Activated CD4-positive, alpha-beta memory T cell treated with anti-CD3 and anti-CD28 coated beads, Interleukin-2, amount 10 ng/mL, durations not matched to agents 7 days and 5 days (primary cell): Measurements from ENCODE around the gene DNAH2. TPM values are rescaled to one million over a fixed set of nuclear protein-coding genes. Genes with fewer than 3 reads are reported as not detected.
"Not testable (repeated sequence)": the region's sequence is repeated elsewhere in the genome, so short reads cannot be mapped to it uniquely, and the experiment has no call there.

Experiments
- CTCF ChIA-PET: fragments of 350-600 bp; sonication (Branson Sonifier 250); formaldehyde crosslinking; loops from one replicate; lab custom pipeline; 2021; ENCODE audit warnings: antibody characterized with exemption, inconsistent platforms; lab: Charles Lee
- POLR2A ChIA-PET: fragments of 350-600 bp; sonication (Branson Sonifier 250); formaldehyde crosslinking; loops from one replicate; lab custom pipeline; 2021; ENCODE audit warnings: antibody characterized with exemption; lab: Charles Lee
- DNase-seq: peaks from one replicate; pipeline ENCODE4 v3.0.0-alpha.2; 2020
- H3K27ac Mint-ChIP-seq: one replicate; pipeline ENCODE4 v1.8.0; 2021; ENCODE audit warnings: mild to moderate bottlenecking, mixed read lengths
- H3K27me3 Mint-ChIP-seq: one replicate; pipeline ENCODE4 v1.8.0; 2021; ENCODE audit warnings: mixed read lengths
- H3K36me3 Mint-ChIP-seq: one replicate; pipeline ENCODE4 v1.8.0; 2021; ENCODE audit warnings: low read depth, mixed read lengths
- H3K4me1 Mint-ChIP-seq: one replicate; pipeline ENCODE4 v1.8.0; 2021; ENCODE audit warnings: mixed read lengths
- H3K4me3 Mint-ChIP-seq: one replicate; pipeline ENCODE4 v1.8.0; 2021; ENCODE audit warnings: mild to moderate bottlenecking, mixed read lengths
- H3K9me3 Mint-ChIP-seq: one replicate; pipeline ENCODE4 v1.8.0; 2021; ENCODE audit warnings: mixed read lengths
- total RNA-seq, 2 experiments: library from RNA; stranded (reverse); gene quantifications; one replicate each; pipeline ENCODE4 v1.2.3, GENCODE V29; 2021

DNAH2 gene
- total RNA-seq, 2 experiments from 2014 or later, result not detected

- H3K4me1 Mint-ChIP-seq, result peaks cover 17% of the 10 kb centered on the region
- H3K36me3 Mint-ChIP-seq, result peaks cover 6% of the 10 kb centered on the region
- H3K27ac Mint-ChIP-seq, result no peak overlapping the region
- H3K4me3 Mint-ChIP-seq, result no peak overlapping the region
- peak; percentile 54 for DNase-seq
- CTCF ChIA-PET, result interaction anchor here (0.7 to 2.3 kb wide), 13 partner anchors 9 to 186 kb away, joined by 3 to 24 read pairs (median 6); partner anchors contain the start of genes KDM6B, RNF227 and TP53
- no peaks in the 10 kb centered on the region for H3K27me3 Mint-ChIP-seq
- POLR2A ChIA-PET, result interaction anchor here (0.6 to 3.1 kb wide), 13 partner anchors 11 to 272 kb away, joined by 3 to 32 read pairs (median 4); partner anchors contain the start of genes CHD3, CNTROB, KDM6B and TP53
- no peaks in the 10 kb centered on the region for H3K9me3 Mint-ChIP-seq
Measured at GRCh38 chr17:7856011-7856810, 138.7 kb downstream of the DNAH2 start.

- DNase-seq, result peak; percentile 97
- H3K4me3 Mint-ChIP-seq, result no peak within 1 kb of the TSS
- H3K9me3 Mint-ChIP-seq, result no peaks in the 10 kb centered on the region
- peaks cover 8% of the 10 kb centered on the region for H3K4me1 Mint-ChIP-seq
- CTCF ChIA-PET, result interaction anchor here (0.6 to 2.3 kb wide), 26 partner anchors 8 to 554 kb away, joined by 3 to 24 read pairs (median 4); partner anchors contain the start of genes ALOX12B, KDM6B, RNF227 and TP53
- H3K36me3 Mint-ChIP-seq, result peaks cover 6% of the 10 kb centered on the region
- POLR2A ChIA-PET, result interaction anchor here (0.6 to 3.1 kb wide), 21 partner anchors 11 to 453 kb away, joined by 3 to 32 read pairs (median 4); partner anchors contain the start of genes CHD3, CNTROB, KDM6B and RNF227
- no peaks in the 10 kb centered on the region for H3K27me3 Mint-ChIP-seq
- H3K27ac Mint-ChIP-seq, result no peak within 1 kb of the TSS
Measured at GRCh38 chr17:7856811-7857712, 139.5 kb downstream of the DNAH2 start, which contains the start of gene NAA38. TSS of gene NAA38 (minus strand) at chr17:7857559. CDS start at chr17:7857463, 96 bp downstream.

- no peak within 1 kb of the TSS for H3K27ac Mint-ChIP-seq
- DNase-seq, result peak; percentile 92
- H3K4me3 Mint-ChIP-seq, result no peak within 1 kb of the TSS
- ChIA-PET CTCF (interaction anchor here (0.6 to 6.7 kb wide), 24 partner anchors 7 to 261 kb away, joined by 3 to 81 read pairs (median 4); partner anchors contain the start of genes ALOX12B, CNTROB, KDM6B and RNF227), POLR2A (interaction anchor here (0.6 to 3.1 kb wide), 17 partner anchors 10 to 454 kb away, joined by 3 to 32 read pairs (median 5); partner anchors contain the start of genes CHD3, CNTROB, KDM6B and RNF227)
- H3K9me3 Mint-ChIP-seq, result no peaks in the 10 kb centered on the region
- H3K4me1 Mint-ChIP-seq, result peaks cover 4% of the 10 kb centered on the region
- no peaks in the 10 kb centered on the region for H3K27me3 Mint-ChIP-seq
- H3K36me3 Mint-ChIP-seq, result peaks cover 4% of the 10 kb centered on the region
Measured at GRCh38 chr17:7857713-7858521, 140.4 kb downstream of the DNAH2 start, which contains the start of gene CYB5D1. TSS of gene CYB5D1 (plus strand) at chr17:7858003. CDS start at chr17:7858135, 132 bp downstream.

GRCh38 chr17:7858522-7858810 lies 140.9 kb downstream of the DNAH2 start:
- H3K27ac Mint-ChIP-seq, result no peak overlapping the region
- H3K27me3 Mint-ChIP-seq, result no peaks in the 10 kb centered on the region
- CTCF ChIA-PET, result interaction anchor here (1.3 to 6.7 kb wide), 4 partner anchors 24 to 130 kb away, joined by 3 to 81 read pairs (median 5); partner anchors contain the start of genes CNTROB and TRAPPC1
- H3K4me3 Mint-ChIP-seq, result no peak overlapping the region
- peaks cover 4% of the 10 kb centered on the region for H3K36me3 Mint-ChIP-seq
- H3K4me1 Mint-ChIP-seq, result peaks cover 4% of the 10 kb centered on the region
- POLR2A ChIA-PET, result no interaction called here
- no peaks in the 10 kb centered on the region for H3K9me3 Mint-ChIP-seq
- DNase-seq, result peak; percentile 61

- Mint-ChIP-seq H3K27me3 (no peaks in the 10 kb centered on the region), H3K27ac (no peak overlapping the region), H3K4me3 (no peak overlapping the region), H3K4me1 (peaks cover 1% of the 10 kb centered on the region), H3K36me3 (peaks cover 4% of the 10 kb centered on the region), H3K9me3 (no peaks in the 10 kb centered on the region)
- ChIA-PET POLR2A (interaction anchor here (1.3 kb wide), 1 partner anchor 27 kb away, joined by 5 read pairs; no protein-coding TSS in a partner anchor), CTCF (interaction anchor here (1.3 to 6.7 kb wide), 5 partner anchors 14 to 129 kb away, joined by 3 to 81 read pairs (median 5); partner anchors contain the start of genes CNTROB and TRAPPC1)
- no peak for DNase-seq
Measured at GRCh38 chr17:7859028-7859427, 141.5 kb downstream of the DNAH2 start.

- DNase-seq, result no peak
- Mint-ChIP-seq H3K4me3 (no peak overlapping the region), H3K36me3 (peaks cover 22% of the 10 kb centered on the region), H3K4me1 (peaks cover 11% of the 10 kb centered on the region), H3K27ac (no peak overlapping the region), H3K27me3 (no peaks in the 10 kb centered on the region), H3K9me3 (no peaks in the 10 kb centered on the region)
- ChIA-PET CTCF (interaction anchor here (0.7 to 6.7 kb wide), 21 partner anchors 8 to 247 kb away, joined by 3 to 81 read pairs (median 6); partner anchors contain the start of gene CNTROB), POLR2A (interaction anchor here (1.1 to 2.7 kb wide), 2 partner anchors 28 to 128 kb away, joined by 3 to 7 read pairs; no protein-coding TSS in a partner anchor)
Measured at GRCh38 chr17:7862692-7863437, 145.3 kb downstream of the DNAH2 start.

- not testable (repeated sequence) for H3K4me3 Mint-ChIP-seq, H3K27ac Mint-ChIP-seq, H3K27me3 Mint-ChIP-seq, H3K9me3 Mint-ChIP-seq, DNase-seq
- Mint-ChIP-seq H3K36me3 (peaks cover 26% of the 10 kb centered on the region), H3K4me1 (peaks cover 22% of the 10 kb centered on the region)
- ChIA-PET POLR2A (interaction anchor here (0.7 to 2.7 kb wide), 3 partner anchors 20 to 67 kb away, joined by 3 to 7 read pairs (median 4); partner anchors contain the start of gene TRAPPC1), CTCF (interaction anchor here (1.2 to 6.7 kb wide), 8 partner anchors 12 to 209 kb away, joined by 4 to 81 read pairs (median 7); no protein-coding TSS in a partner anchor)
Measured at GRCh38 chr17:7864384-7864783, 146.8 kb downstream of the DNAH2 start.

- Mint-ChIP-seq H3K27me3 (no peaks in the 10 kb centered on the region), H3K4me1 (peaks cover 24% of the 10 kb centered on the region), H3K36me3 (peaks cover 26% of the 10 kb centered on the region), H3K4me3 (no peak overlapping the region), H3K9me3 (no peaks in the 10 kb centered on the region), H3K27ac (no peak overlapping the region)
- CTCF ChIA-PET, result interaction anchor here (0.7 to 2.6 kb wide), 8 partner anchors 8 to 193 kb away, joined by 3 to 9 read pairs (median 4); partner anchors contain the start of genes CYB5D1, NAA38 and RNF227
- POLR2A ChIA-PET, result interaction anchor here (2.0 to 2.7 kb wide), 2 partner anchors 19 to 30 kb away, joined by 4 to 7 read pairs; no protein-coding TSS in a partner anchor
- no peak for DNase-seq
Measured at GRCh38 chr17:7864995-7865650, 147.6 kb downstream of the DNAH2 start.

GRCh38 chr17:7867881-7868329 lies 150.4 kb downstream of the DNAH2 start:
- H3K27me3 Mint-ChIP-seq, result no peaks in the 10 kb centered on the region
- peaks cover 23% of the 10 kb centered on the region for H3K4me1 Mint-ChIP-seq
- CTCF ChIA-PET, result interaction anchor here (0.5 to 5.0 kb wide), 9 partner anchors 8 to 226 kb away, joined by 3 to 28 read pairs (median 4); partner anchors contain the start of gene RNF227
- POLR2A ChIA-PET, result interaction anchor here (1.0 to 2.7 kb wide), 6 partner anchors 8 to 306 kb away, joined by 3 to 11 read pairs (median 4); partner anchors contain the start of gene NAA38
- DNase-seq, result peak; percentile 34
- H3K9me3 Mint-ChIP-seq, result no peaks in the 10 kb centered on the region
- peaks cover 26% of the 10 kb centered on the region for H3K36me3 Mint-ChIP-seq
- peak overlapping the region; percentile 62 for H3K27ac Mint-ChIP-seq
- H3K4me3 Mint-ChIP-seq, result peak overlapping the region; percentile 33

GRCh38 chr17:7873051-7873450 lies 155.5 kb downstream of the DNAH2 start:
- H3K36me3 Mint-ChIP-seq, result peaks cover 10% of the 10 kb centered on the region
- H3K27me3 Mint-ChIP-seq, result no peaks in the 10 kb centered on the region
- no peak for DNase-seq
- ChIA-PET CTCF (no interaction called here), POLR2A (no interaction called here)
- no peak overlapping the region for H3K27ac Mint-ChIP-seq
- no peaks in the 10 kb centered on the region for H3K9me3 Mint-ChIP-seq
- peaks cover 11% of the 10 kb centered on the region for H3K4me1 Mint-ChIP-seq
- H3K4me3 Mint-ChIP-seq, result no peak overlapping the region
